Activated CD4-positive, alpha-beta T cell treated with anti-CD3 and anti-CD28 coated beads, Interleukin-2, amount 10 ng/mL, durations not matched to agents 24 days and 14 days (primary cell): ENCODE measurements around the gene RWDD3. TPM values are rescaled to one million over a fixed set of nuclear protein-coding genes. Genes with fewer than 3 reads are reported as not detected.

Experiments used
- DNase-seq: peaks from one replicate; pipeline ENCODE4 v3.0.0; 2022
- H3K27ac Mint-ChIP-seq: one replicate; pipeline ENCODE4 v1.8.0; 2022; ENCODE audit warnings: mild to moderate bottlenecking, mixed read lengths
- H3K27me3 Mint-ChIP-seq: one replicate; pipeline ENCODE4 v1.8.0; 2022; ENCODE audit warnings: mixed read lengths
- H3K36me3 Mint-ChIP-seq: one replicate; pipeline ENCODE4 v1.8.0; 2022; ENCODE audit warnings: low read depth, mild to moderate bottlenecking, mixed read lengths
- H3K4me1 Mint-ChIP-seq: one replicate; pipeline ENCODE4 v1.8.0; 2021; ENCODE audit warnings: mixed read lengths
- H3K4me3 Mint-ChIP-seq: one replicate; pipeline ENCODE4 v1.8.0; 2022; ENCODE audit warnings: mild to moderate bottlenecking, moderate library complexity, mixed read lengths
- H3K9me3 Mint-ChIP-seq: one replicate; pipeline ENCODE4 v1.8.0; 2021; ENCODE audit warnings: mixed read lengths
- intact Hi-C: fragments of 100-400 bp; cut with micrococcal nuclease; formaldehyde crosslinking; loops from one replicate; pipeline ENCODE4 v1.15.1; 2023
- total RNA-seq: library from RNA; stranded (reverse); gene quantifications from 2 replicates; pipeline ENCODE4 v1.2.3, GENCODE V29; 2022

RWDD3 gene
- total RNA-seq, 1 donor from 2014 or later = 11.6 TPM

DNA sequence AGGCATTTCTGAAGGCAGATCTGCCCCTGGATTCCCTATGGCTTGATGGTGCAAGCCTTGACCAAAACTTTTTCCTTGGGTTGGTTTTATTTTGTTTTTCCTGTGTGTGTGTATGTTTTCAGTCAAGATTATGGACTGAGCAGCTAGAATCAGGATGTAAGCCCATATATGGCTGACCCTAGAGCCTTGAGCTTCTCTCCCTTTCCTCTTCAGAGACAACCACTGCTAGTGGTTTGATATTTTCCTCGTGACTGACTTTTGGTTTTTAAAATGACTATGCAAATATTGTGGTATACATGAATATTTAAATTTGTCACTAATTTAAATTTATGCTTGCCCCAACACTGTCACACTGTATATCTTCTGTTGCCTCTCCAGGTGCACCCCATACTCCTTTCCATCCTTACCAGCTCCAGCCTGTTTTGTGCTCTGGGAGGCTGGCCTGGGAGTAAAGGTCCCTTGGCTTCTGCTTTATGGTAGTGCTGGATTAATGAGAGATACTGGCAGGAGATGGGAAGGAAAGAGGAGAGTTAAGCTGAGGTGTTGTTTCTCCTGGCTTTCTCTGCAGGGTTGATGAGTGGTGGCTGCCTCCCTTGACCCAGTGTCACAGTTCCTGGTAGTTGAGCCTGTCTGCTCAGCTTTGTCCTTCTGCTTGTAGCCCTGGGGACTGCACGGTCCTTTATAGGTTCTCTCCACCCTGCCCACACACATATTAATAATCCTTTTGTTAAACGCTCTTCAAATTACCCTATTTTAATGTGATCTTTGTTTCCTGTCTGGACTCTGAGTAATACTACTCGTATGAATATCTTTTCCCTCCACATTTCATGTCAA is 44.4 kb downstream of the RWDD3 start:
- no peak for DNase-seq
- Mint-ChIP-seq H3K4me3 (no peak overlapping the region), H3K27ac (no peak overlapping the region), H3K9me3 (no peaks in the 10 kb centered on the region), H3K27me3 (peaks cover 1% of the 10 kb centered on the region), H3K4me1 (no peaks in the 10 kb centered on the region), H3K36me3 (no peaks in the 10 kb centered on the region)
- intact Hi-C loops = no loop called here

DNA sequence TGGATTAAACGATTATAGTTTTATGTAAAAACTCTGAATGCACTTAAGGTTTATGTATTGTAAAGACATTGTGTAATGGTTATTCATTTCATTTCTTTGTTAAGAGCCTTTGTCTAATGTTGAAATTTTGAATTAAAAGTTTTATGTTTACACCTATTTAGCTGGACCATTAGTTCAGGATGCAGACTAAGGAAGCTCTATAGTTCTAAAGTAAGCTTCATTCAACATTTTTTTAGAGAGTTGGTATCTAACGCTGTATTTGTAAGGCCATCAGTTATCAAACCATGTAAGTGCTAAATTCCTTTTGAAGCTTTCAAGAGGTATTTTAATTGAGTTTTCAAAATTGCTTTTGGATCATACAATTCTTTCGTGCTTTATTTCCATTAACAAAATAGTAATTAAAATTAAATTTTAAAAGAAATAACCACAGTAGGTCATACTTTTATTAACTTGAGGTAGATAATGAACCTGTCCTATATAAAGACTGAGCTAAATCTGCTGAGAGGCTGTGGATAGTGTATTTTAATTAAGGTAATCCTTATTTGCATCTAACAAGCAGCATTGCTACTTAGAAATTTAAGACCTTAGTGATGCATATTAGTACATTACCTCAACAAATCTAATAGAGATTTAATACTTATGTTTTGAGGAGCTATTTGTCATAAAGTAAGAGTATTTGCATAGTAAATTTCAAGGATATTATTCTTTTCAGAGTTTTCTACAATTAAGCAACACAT is 47.9 kb downstream of the RWDD3 start:
- intact Hi-C loops = no loop called here
- DNase-seq = no peak
- H3K27ac Mint-ChIP-seq = no peak overlapping the region
- no peaks in the 10 kb centered on the region for H3K4me1 Mint-ChIP-seq
- H3K27me3 Mint-ChIP-seq = no peaks in the 10 kb centered on the region
- no peaks in the 10 kb centered on the region for H3K9me3 Mint-ChIP-seq
- H3K36me3 Mint-ChIP-seq = no peaks in the 10 kb centered on the region
- no peak overlapping the region for H3K4me3 Mint-ChIP-seq

GRCh38 chr1:95282518-95282895 is 48.5 kb downstream of the RWDD3 start:
- H3K27ac Mint-ChIP-seq = no peak overlapping the region
- DNase-seq = no peak
- no peaks in the 10 kb centered on the region for H3K36me3 Mint-ChIP-seq
- no peaks in the 10 kb centered on the region for H3K27me3 Mint-ChIP-seq
- no peak overlapping the region for H3K4me3 Mint-ChIP-seq
- intact Hi-C loops = no loop called here
- H3K4me1 Mint-ChIP-seq = no peaks in the 10 kb centered on the region
- H3K9me3 Mint-ChIP-seq = no peaks in the 10 kb centered on the region

GRCh38 chr1:95284420-95284819 is 50.4 kb downstream of the RWDD3 start:
- intact Hi-C loops = no loop called here
- no peak for DNase-seq
- no peaks in the 10 kb centered on the region for H3K9me3 Mint-ChIP-seq
- H3K27ac Mint-ChIP-seq = no peak overlapping the region
- no peak overlapping the region for H3K4me3 Mint-ChIP-seq
- no peaks in the 10 kb centered on the region for H3K36me3 Mint-ChIP-seq
- H3K4me1 Mint-ChIP-seq = no peaks in the 10 kb centered on the region
- H3K27me3 Mint-ChIP-seq = no peaks in the 10 kb centered on the region

DNA sequence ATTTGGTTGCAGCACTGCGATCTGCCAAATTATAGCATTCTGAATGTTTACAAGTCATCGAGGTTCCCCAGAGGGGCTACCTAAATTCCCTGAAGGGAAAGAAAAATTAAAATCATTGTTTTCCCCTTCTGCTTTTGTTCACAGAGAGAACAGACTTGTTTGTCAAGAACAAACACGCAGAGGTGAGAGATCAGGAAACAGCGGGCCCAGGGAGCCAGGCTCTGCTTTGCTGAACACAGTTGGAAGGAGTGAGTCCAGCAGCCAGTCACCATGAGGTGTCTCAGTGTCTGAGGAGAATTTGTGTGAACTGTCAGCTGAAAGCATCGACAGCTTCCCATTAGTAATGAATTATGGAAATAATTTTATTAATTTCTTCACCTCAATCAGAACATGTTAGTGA is 52.5 kb downstream of the RWDD3 start:
- intact Hi-C loops = no loop called here
- Mint-ChIP-seq H3K4me3 (no peak overlapping the region), H3K36me3 (no peaks in the 10 kb centered on the region), H3K9me3 (no peaks in the 10 kb centered on the region), H3K27ac (no peak overlapping the region), H3K27me3 (no peaks in the 10 kb centered on the region), H3K4me1 (no peaks in the 10 kb centered on the region)
- no peak for DNase-seq

DNA sequence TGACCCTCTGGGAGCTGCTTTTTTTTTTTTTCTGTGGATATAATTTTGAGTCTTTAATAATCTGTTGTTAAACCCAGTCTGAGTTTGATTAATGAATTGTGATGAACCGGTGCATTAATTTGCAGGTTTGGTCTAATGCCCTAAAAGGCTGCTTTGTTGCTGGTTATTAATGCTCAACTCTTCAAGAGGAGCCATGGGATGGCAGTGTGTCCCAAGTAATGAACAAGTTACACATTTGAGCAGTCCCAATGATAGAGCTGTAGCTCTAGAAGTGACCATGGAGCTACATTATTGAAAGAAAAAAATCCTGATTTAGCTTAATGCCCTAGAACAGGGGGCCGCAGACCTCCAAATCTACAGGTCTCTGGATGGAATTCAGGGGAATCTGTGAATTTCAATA is 53.1 kb downstream of the RWDD3 start:
- no peak for DNase-seq
- intact Hi-C loops = no loop called here
- H3K4me3 Mint-ChIP-seq = no peak overlapping the region
- H3K4me1 Mint-ChIP-seq = no peaks in the 10 kb centered on the region
- H3K9me3 Mint-ChIP-seq = no peaks in the 10 kb centered on the region
- H3K27ac Mint-ChIP-seq = no peak overlapping the region
- H3K27me3 Mint-ChIP-seq = no peaks in the 10 kb centered on the region
- H3K36me3 Mint-ChIP-seq = no peaks in the 10 kb centered on the region

- no peaks in the 10 kb centered on the region for H3K36me3 Mint-ChIP-seq
- no peak overlapping the region for H3K4me3 Mint-ChIP-seq
- no peak overlapping the region for H3K27ac Mint-ChIP-seq
- DNase-seq = no peak
- intact Hi-C loops = no loop called here
- no peaks in the 10 kb centered on the region for H3K27me3 Mint-ChIP-seq
- H3K4me1 Mint-ChIP-seq = no peaks in the 10 kb centered on the region
- no peaks in the 10 kb centered on the region for H3K9me3 Mint-ChIP-seq
These were observed 53.8 kb downstream of the RWDD3 start for GRCh38 chr1:95287825-95288224.

Other genes with a start within 250 kb of the RWDD3 start
- 1.7 and 2.1 TPM in 2 replicates for gene ALG14, start 161.3 kb upstream of the RWDD3 start, total RNA-seq
- gene TLCD4, start 116.9 kb upstream of the RWDD3 start, total RNA-seq = not detected in 2 replicates